ENCODE data around the gene KDF1.

GRCh38 chr1:26986658-26987057, 26.4 kb upstream of the KDF1 start:
- TF ChIP-seq CTCF (conservative IDR thresholded peaks at IDR 0.05; ENCODE audit: low read depth in 2 of 2): no peak
- TF ChIP-seq EZH2phosphoT487 (IDR thresholded peaks at IDR 0.05; ENCODE audit: unreplicated experiment): no peak
- TF ChIP-seq EZH2 (IDR thresholded peaks at IDR 0.05; ENCODE audit: low read depth, unreplicated experiment): no peak
- no peak for TF ChIP-seq POLR2AphosphoS5 (IDR thresholded peaks at IDR 0.05; ENCODE audit: low read depth)
